ENCODE results near the gene DNER.

- TF ChIP-seq CTCF (IDR thresholded peaks at IDR 0.05 in 4 of 5, conservative IDR thresholded peaks at IDR 0.05 in 1 of 5) = no peak
- no peak for TF ChIP-seq POLR2A (IDR thresholded peaks at IDR 0.05)
Measured at GRCh38 chr2:229456091-229456490, 258.3 kb downstream of the DNER start.

Measured in gastrocnemius medialis (tissue), 4 donors.